C4-2B (cell line): Measurements from ENCODE around the gene CNPY4.

Experiments
- H3K27ac ChIP-seq: fragments of 450-650 bp; 2 replicates; pipeline ENCODE4 v1.5.1; 2017
- CTCF ChIP-seq: fragments of 450-650 bp; conservative IDR thresholded peaks from 2 replicates; pipeline ENCODE4 v1.5.1; 2017; ENCODE audit warnings: mild to moderate bottlenecking
- ZFX ChIP-seq: fragments of 450-650 bp; IDR thresholded peaks from 2 replicates; pipeline ENCODE4 v1.6.1; 2017

CNPY4 gene

GRCh38 chr7:100079024-100079560 lies 40.3 kb upstream of the CNPY4 start:
- TF ChIP-seq ZFX = no peak
- TF ChIP-seq CTCF = no peak
- H3K27ac ChIP-seq = no peak overlapping the region

DNA sequence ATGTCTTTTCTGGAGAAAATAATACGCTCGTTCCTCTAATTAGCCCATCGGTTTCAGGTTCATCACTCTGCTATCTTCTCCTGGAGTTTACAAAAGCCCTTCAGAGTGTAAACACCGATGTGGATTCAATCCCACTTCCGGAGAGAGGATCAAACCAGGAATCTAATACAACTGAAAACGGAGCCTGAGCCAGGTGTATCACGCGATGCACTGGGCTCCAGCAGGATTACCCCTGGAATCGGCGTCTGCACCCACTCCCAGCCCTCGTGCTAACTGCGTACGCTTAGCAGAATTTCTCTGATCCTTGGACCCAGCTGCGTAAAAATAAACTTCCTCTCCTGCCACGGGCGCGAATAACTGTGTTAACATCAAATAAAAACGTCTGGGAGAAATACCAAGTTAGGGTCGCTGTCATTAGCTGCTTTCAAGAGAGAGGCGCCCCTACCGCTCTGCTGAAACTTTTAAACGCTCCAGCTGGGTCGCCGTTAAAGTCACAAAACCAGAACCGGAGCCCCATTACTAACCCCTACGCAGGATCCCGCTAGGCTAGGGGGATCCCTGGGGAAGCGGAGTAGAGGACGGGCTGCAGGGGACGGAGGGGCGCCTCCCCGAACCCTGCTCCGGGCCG lies 38.4 kb upstream of the CNPY4 start:
- H3K27ac ChIP-seq = peak overlapping the region; percentile 92
- TF ChIP-seq CTCF (no peak), ZFX (no peak; the same call in 1 of the 2 replicates)

- TF ChIP-seq ZFX = peak; percentile 95; the same call in 1 of the 2 replicates
- peak; percentile 100 for TF ChIP-seq CTCF
These were observed 37.8 kb upstream of the CNPY4 start, which contains the start of gene ZNF3 for GRCh38 chr7:100081535-100082102. Gene ZNF3 (minus strand): TSS chr7:100081723. CDS start chr7:100077357, 4,366 bp downstream.

DNA sequence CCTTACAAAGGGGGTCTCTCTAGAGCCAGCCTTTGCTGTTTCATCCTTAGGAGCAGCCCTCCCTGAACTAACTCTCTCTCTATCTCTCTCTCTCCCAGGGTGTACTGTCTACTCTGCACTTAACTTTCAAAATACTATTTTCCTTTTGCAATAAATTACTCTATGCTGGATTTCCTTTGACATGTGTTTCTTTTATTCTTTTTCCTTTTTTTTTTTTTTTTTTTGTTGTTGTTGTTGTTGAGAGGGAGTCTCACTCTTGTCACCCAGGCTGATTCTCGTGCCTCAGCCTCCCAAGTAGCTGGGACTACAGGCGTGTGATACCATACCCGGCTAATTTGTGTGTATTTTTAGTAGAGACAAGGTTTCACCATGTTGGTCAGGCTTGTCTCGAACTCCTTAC lies 36.5 kb upstream of the CNPY4 start:
- no peak overlapping the region; the same call in 1 of the 2 replicates for H3K27ac ChIP-seq
- no peak for TF ChIP-seq CTCF
- no peak for TF ChIP-seq ZFX

More at GRCh38 chr7:100081535-100082102, 37.8 kb upstream of the CNPY4 start, which contains the start of gene ZNF3:
- peak within 1 kb of the TSS; percentile 92 for H3K27ac ChIP-seq

- no peak overlapping the region for H3K27ac ChIP-seq
- no peak for TF ChIP-seq CTCF
- TF ChIP-seq ZFX = no peak
These were observed 33.9 kb upstream of the CNPY4 start for GRCh38 chr7:100085515-100085914.

DNA sequence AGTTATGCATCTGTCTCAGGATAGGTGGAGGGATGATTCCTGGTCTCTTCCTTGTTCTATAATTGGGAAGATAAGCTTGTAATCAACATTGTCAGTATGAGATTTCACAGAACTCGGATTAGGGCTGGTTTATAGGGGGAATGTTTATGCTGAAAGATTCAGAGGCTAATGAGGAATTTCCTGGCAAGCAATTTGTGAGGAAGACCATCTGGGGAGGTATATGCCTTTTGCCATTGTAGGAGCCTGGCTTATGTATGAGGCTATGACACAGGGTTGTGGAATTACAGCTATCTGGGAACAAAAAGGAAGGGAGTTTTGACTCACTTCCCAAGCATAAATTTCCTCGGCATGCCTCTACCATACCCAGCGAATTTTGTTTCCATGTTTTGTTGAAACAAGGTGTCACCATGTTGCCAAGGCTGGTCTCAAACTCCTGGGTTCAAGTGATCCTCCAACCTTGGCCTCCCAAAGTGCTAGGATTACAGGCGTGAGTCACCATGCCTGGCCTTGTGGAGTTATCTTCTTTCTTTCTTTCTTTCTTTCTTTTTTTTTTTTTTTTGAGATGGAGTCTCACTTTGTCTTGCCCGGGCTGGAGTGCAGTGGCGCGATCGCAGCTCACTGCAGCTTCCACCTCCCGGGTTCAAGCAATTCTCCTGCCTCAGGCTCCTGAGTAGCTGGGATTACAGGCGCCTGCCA lies 32.2 kb upstream of the CNPY4 start:
- TF ChIP-seq ZFX (no peak), CTCF (no peak)
- H3K27ac ChIP-seq = no peak overlapping the region
